Gastroesophageal sphincter (tissue), 3 donors: ENCODE results near the gene KRTAP12-1.

ENCODE experiments used
- EP300 ChIP-seq: sonication (generic); formaldehyde crosslinking; IDR thresholded peaks from one replicate; pipeline ENCODE4 v1.6.1; 2017; ENCODE audit warnings: antibody characterized with exemption, mild to moderate bottlenecking
- POLR2A ChIP-seq, 2 donors: fragments of 450-650 bp; IDR thresholded peaks; one replicate each; pipeline ENCODE4 v1.6.1; 2017; ENCODE audit warnings: antibody characterized with exemption in 2 of 2, mild to moderate bottlenecking in 2 of 2, moderate library complexity in 1 of 2
- POLR2AphosphoS5 ChIP-seq: sonication (generic); formaldehyde crosslinking; IDR thresholded peaks from one replicate; pipeline ENCODE4 v1.6.1; 2017; ENCODE audit warnings: antibody characterized with exemption
- TF ChIP-seq, protein P1 (sequence below), 4 experiments: fragments of 200-600 bp in 2 of 4; fragments of 450-650 bp in 2 of 4; sonication (generic) in 1 of 4; IDR thresholded peaks; one replicate each; pipeline ENCODE4 v1.5.1; 2017 to 2019; ENCODE audit warnings: antibody characterized with exemption in 4 of 4, mild to moderate bottlenecking in 2 of 4, moderate library complexity in 2 of 4

DNA sequence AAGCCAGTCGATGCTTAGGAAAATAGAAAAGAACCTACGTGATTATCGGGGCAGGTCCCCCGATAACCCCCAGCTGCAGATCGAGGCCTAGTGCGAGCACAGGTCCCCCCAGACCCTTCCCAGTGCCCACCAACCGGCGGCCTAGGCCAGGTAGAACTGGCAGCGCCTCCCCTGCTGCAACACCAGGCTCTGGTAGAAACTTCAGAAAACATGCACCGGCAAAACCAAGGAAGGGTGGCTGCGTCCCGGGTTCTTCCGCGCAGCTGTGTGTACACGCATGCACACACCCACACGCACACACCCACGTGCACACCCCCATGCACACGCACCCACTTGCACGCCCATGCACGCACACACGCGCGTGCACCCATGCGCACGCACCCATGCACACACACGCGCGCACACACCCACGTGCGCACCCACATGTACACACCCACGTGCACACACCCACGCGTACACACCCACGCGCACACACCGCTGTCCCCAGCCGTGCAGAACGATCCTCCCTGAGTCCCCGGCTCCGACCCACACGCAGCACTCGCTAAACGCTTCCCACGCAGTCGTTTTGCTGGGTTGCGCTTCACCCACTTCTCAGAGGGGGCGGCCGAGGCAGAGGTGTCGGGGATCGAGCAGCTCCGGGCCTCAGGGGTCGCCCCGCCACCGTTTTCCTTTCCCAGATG, 24.2 kb upstream of the KRTAP12-1 start:
- TF ChIP-seq POLR2AphosphoS5 (no peak), EP300 (no peak), POLR2A (IDR thresholded peaks at IDR 0.05) (no peak)
- TF ChIP-seq, protein P1, sequence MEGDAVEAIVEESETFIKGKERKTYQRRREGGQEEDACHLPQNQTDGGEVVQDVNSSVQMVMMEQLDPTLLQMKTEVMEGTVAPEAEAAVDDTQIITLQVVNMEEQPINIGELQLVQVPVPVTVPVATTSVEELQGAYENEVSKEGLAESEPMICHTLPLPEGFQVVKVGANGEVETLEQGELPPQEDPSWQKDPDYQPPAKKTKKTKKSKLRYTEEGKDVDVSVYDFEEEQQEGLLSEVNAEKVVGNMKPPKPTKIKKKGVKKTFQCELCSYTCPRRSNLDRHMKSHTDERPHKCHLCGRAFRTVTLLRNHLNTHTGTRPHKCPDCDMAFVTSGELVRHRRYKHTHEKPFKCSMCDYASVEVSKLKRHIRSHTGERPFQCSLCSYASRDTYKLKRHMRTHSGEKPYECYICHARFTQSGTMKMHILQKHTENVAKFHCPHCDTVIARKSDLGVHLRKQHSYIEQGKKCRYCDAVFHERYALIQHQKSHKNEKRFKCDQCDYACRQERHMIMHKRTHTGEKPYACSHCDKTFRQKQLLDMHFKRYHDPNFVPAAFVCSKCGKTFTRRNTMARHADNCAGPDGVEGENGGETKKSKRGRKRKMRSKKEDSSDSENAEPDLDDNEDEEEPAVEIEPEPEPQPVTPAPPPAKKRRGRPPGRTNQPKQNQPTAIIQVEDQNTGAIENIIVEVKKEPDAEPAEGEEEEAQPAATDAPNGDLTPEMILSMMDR (IDR thresholded peaks at IDR 0.05), result no peak
